ENCODE results near the gene KDM2B.

Gene KDM2B

GRCh38 chr12:121461048-121461447 lies 119.8 kb downstream of the KDM2B start:
- DNase-seq (ENCODE audit: low read depth), result no peak

GRCh38 chr12:121456551-121456950 lies 124.3 kb downstream of the KDM2B start:
- DNase-seq (ENCODE audit: low read depth), result no peak

GRCh38 chr12:121455766-121456420 lies 124.9 kb downstream of the KDM2B start:
- DNase-seq (ENCODE audit: low read depth), result no peak

- DNase-seq (ENCODE audit: low read depth), result no peak
These were observed 125.9 kb downstream of the KDM2B start for GRCh38 chr12:121454921-121455320.

GRCh38 chr12:121453629-121454028 lies 127.2 kb downstream of the KDM2B start:
- DNase-seq (ENCODE audit: low read depth), result no peak

- no peak for DNase-seq (ENCODE audit: low read depth)
These were observed 127.8 kb downstream of the KDM2B start for GRCh38 chr12:121452985-121453360.

- DNase-seq (ENCODE audit: low read depth), result no peak
These were observed 128.4 kb downstream of the KDM2B start for GRCh38 chr12:121452340-121452984.

GRCh38 chr12:121451961-121452339 lies 128.9 kb downstream of the KDM2B start:
- no peak for DNase-seq (ENCODE audit: low read depth)

GRCh38 chr12:121448771-121449315 lies 132.0 kb downstream of the KDM2B start:
- DNase-seq (ENCODE audit: low read depth), result no peak

- DNase-seq (ENCODE audit: low read depth), result no peak
These were observed 134.1 kb downstream of the KDM2B start for GRCh38 chr12:121446750-121447149.

- no peak for DNase-seq (ENCODE audit: low read depth)
These were observed 136.0 kb downstream of the KDM2B start for GRCh38 chr12:121444842-121445202.

- no peak for DNase-seq (ENCODE audit: low read depth)
These were observed 136.6 kb downstream of the KDM2B start for GRCh38 chr12:121443911-121444841.

- peak; percentile 55 for DNase-seq (ENCODE audit: low read depth)
These were observed 137.5 kb downstream of the KDM2B start for GRCh38 chr12:121443193-121443870.

GRCh38 chr12:121442028-121442948 lies 138.5 kb downstream of the KDM2B start:
- no peak for DNase-seq (ENCODE audit: low read depth)

GRCh38 chr12:121441555-121441954 lies 139.3 kb downstream of the KDM2B start:
- no peak for DNase-seq (ENCODE audit: low read depth)

- no peak for DNase-seq (ENCODE audit: low read depth)
These were observed 140.1 kb downstream of the KDM2B start for GRCh38 chr12:121440768-121441167.

- DNase-seq (ENCODE audit: low read depth), result no peak
These were observed 141.1 kb downstream of the KDM2B start for GRCh38 chr12:121439715-121440114.

- DNase-seq (ENCODE audit: low read depth), result no peak
These were observed 141.9 kb downstream of the KDM2B start for GRCh38 chr12:121438905-121439304.

GRCh38 chr12:121436706-121437105 lies 144.1 kb downstream of the KDM2B start:
- no peak for DNase-seq (ENCODE audit: low read depth)

- DNase-seq (ENCODE audit: low read depth), result no peak
These were observed 147.9 kb downstream of the KDM2B start for GRCh38 chr12:121432740-121433480.

Measured in amniotic epithelial cell (primary cell).